IMR-90 (cell line): ENCODE data around the gene GSG1L. TPM values are rescaled to one million over a fixed set of nuclear protein-coding genes. Genes with fewer than 3 reads are reported as not detected.

Experiments used
- ATAC-seq: fragments of 200-7000 bp; cut with Tn5 transposase; 2 replicates; pipeline ENCODE4 v1.9.1; 2020; ENCODE audit warnings: low read depth, mild to moderate bottlenecking, moderate library complexity
- BruUV-seq: library from RNA; stranded (reverse); fragments of 400-500 nt; replicated peaks from 2 replicates; lab custom pipeline; 2021; lab: Mats Ljungman, UMichigan
- CTCF ChIA-PET: fragments of 300-600 bp; formaldehyde crosslinking; extraction: SDS; loops from one replicate; lab custom pipeline; 2021; ENCODE audit warnings: antibody characterized with exemption; lab: Yijun Ruan, JAX
- POLR2A ChIA-PET: fragments of 300-600 bp; sonication (Branson Sonifier 250); formaldehyde crosslinking; loops from one replicate; lab custom pipeline; 2022; ENCODE audit warnings: antibody characterized with exemption; ENCODE audit not compliant: unreplicated experiment; lab: Charles Lee
- DNase-seq: peaks from one replicate; pipeline ENCODE4 v3.0.0; 2013
- H2AFZ ChIP-seq: replicated peaks from 2 replicates; pipeline ENCODE3; 2013; ENCODE audit warnings: low read length, mild to moderate bottlenecking; ENCODE audit not compliant: poor library complexity
- H2AK5ac ChIP-seq: 2 replicates; pipeline ENCODE4 v1.6.1; 2013; ENCODE audit warnings: low read depth, low read length, inconsistent platforms
- H2AK9ac ChIP-seq: replicated peaks from 2 replicates; pipeline ENCODE3; 2013; ENCODE audit warnings: mild to moderate bottlenecking, low read depth, low read length, moderate library complexity; ENCODE audit not compliant: poor library complexity
- H2BK120ac ChIP-seq: 2 replicates; pipeline ENCODE4 v1.6.1; 2013; ENCODE audit warnings: low read depth, low read length, inconsistent platforms
- H2BK15ac ChIP-seq: 3 replicates; pipeline ENCODE4 v1.6.1; 2013; ENCODE audit warnings: low read depth, low read length, inconsistent platforms
- H2BK20ac ChIP-seq: 2 replicates; pipeline ENCODE4 v1.6.1; 2013; ENCODE audit warnings: low read depth, mild to moderate bottlenecking, inconsistent platforms, low read length, moderate library complexity
- H2BK5ac ChIP-seq: 2 replicates; pipeline ENCODE4 v1.6.1; 2013; ENCODE audit warnings: mild to moderate bottlenecking, low read depth, low read length, inconsistent platforms; ENCODE audit not compliant: poor library complexity, severe bottlenecking
- H3K14ac ChIP-seq: replicated peaks from 2 replicates; pipeline ENCODE4 v1.6.1; 2013; ENCODE audit warnings: low read depth, low read length, inconsistent platforms
- H3K18ac ChIP-seq: 2 replicates; pipeline ENCODE4 v1.6.1; 2013; ENCODE audit warnings: low read depth, low read length, control low read depth
- H3K23ac ChIP-seq: 2 replicates; pipeline ENCODE4 v1.6.1; 2013; ENCODE audit warnings: low read depth, low read length, inconsistent platforms
- H3K27ac ChIP-seq: 2 replicates; pipeline ENCODE4 v1.5.1; 2013; ENCODE audit warnings: mild to moderate bottlenecking, control low read depth, low read length; ENCODE audit not compliant: insufficient read depth
- H3K27me3 ChIP-seq: 2 replicates; pipeline ENCODE4 v1.6.1; 2013; ENCODE audit warnings: low read length; ENCODE audit not compliant: control insufficient read depth, insufficient read depth
- H3K36me3 ChIP-seq: 2 replicates; pipeline ENCODE4 v1.6.1; 2013; ENCODE audit warnings: low read length, mixed read lengths; ENCODE audit not compliant: control insufficient read depth, insufficient read depth
- H3K4ac ChIP-seq: 2 replicates; pipeline ENCODE4 v1.6.1; 2013; ENCODE audit warnings: low read depth, low read length, inconsistent platforms
- H3K4me1 ChIP-seq: 2 replicates; pipeline ENCODE4 v1.6.1; 2013; ENCODE audit warnings: low read length, mixed read lengths; ENCODE audit not compliant: control insufficient read depth, insufficient read depth
- H3K4me2 ChIP-seq: 2 replicates; pipeline ENCODE4 v1.6.1; 2013; ENCODE audit warnings: low read depth, mild to moderate bottlenecking, control low read depth, low read length, moderate library complexity
- H3K4me3 ChIP-seq: 2 replicates; pipeline ENCODE4 v1.5.1; 2013; ENCODE audit warnings: low read depth, mild to moderate bottlenecking, control low read depth, low read length, moderate library complexity; ENCODE audit not compliant: insufficient read depth
- H3K56ac ChIP-seq: 2 replicates; pipeline ENCODE4 v1.6.1; 2013; ENCODE audit warnings: low read length, inconsistent platforms; ENCODE audit not compliant: insufficient read depth; ENCODE audit errors: extremely low read depth
- H3K79me1 ChIP-seq, 2 experiments: 2 replicates each; pipeline ENCODE4 v1.6.1; 2013; ENCODE audit warnings: low read length in 2 of 2, inconsistent platforms in 1 of 2, low read depth in 1 of 2
- H3K9ac ChIP-seq: 2 replicates; pipeline ENCODE4 v1.6.1; 2013; ENCODE audit warnings: low read depth, low read length, control low read depth
- H3K9me1 ChIP-seq: 2 replicates; pipeline ENCODE4 v1.6.1; 2013; ENCODE audit warnings: low read length, inconsistent platforms; ENCODE audit not compliant: insufficient read depth
- H3K9me3 ChIP-seq: 2 replicates; pipeline ENCODE4 v1.6.1; 2013; ENCODE audit warnings: low read length; ENCODE audit not compliant: control insufficient read depth, insufficient read depth
- H4K20me1 ChIP-seq: 2 replicates; pipeline ENCODE4 v1.6.1; 2013; ENCODE audit warnings: low read length, inconsistent platforms; ENCODE audit not compliant: insufficient read depth
- H4K5ac ChIP-seq: 2 replicates; pipeline ENCODE4 v1.6.1; 2013; ENCODE audit warnings: mild to moderate bottlenecking, low read depth, low read length, control low read depth
- H4K8ac ChIP-seq, 2 experiments: 2 replicates each; pipeline ENCODE4 v1.6.1; 2013; ENCODE audit warnings: low read depth in 2 of 2, low read length in 2 of 2, control low read depth in 1 of 2, inconsistent platforms in 1 of 2
- H4K91ac ChIP-seq: 2 replicates; pipeline ENCODE4 v1.6.1; 2013; ENCODE audit warnings: low read depth, low read length, inconsistent platforms; ENCODE audit not compliant: insufficient read depth
- BHLHE40 ChIP-seq: fragments of 150-350 bp; IDR thresholded peaks from 2 replicates; pipeline ENCODE4 v1.6.1; 2016; ENCODE audit warnings: mild to moderate bottlenecking, low read depth, low read length
- CEBPB ChIP-seq: IDR thresholded peaks from 2 replicates; pipeline ENCODE4 v1.6.1; 2012; ENCODE audit warnings: low read depth, low read length, improper control_type of control experiment
- CHD1 ChIP-seq: IDR thresholded peaks from 2 replicates; pipeline ENCODE4 v1.6.1; 2012; ENCODE audit warnings: low read depth, low read length, improper control_type of control experiment
- FOS ChIP-seq: fragments of 150-350 bp; IDR thresholded peaks from 2 replicates; pipeline ENCODE4 v1.6.1; 2016; ENCODE audit warnings: low read depth, low read length
- MAFK ChIP-seq: IDR thresholded peaks from 2 replicates; pipeline ENCODE4 v1.6.1; 2012; ENCODE audit warnings: low read depth, low read length, improper control_type of control experiment
- MXI1 ChIP-seq: IDR thresholded peaks from 2 replicates; pipeline ENCODE4 v1.6.1; 2012; ENCODE audit warnings: low read depth, mild to moderate bottlenecking, low read length, moderate library complexity, borderline replicate concordance
- NFE2L2 ChIP-seq: fragments of 150-350 bp; IDR thresholded peaks from 2 replicates; pipeline ENCODE4 v1.6.1; 2016; ENCODE audit warnings: low read depth, mild to moderate bottlenecking, low read length
- POLR2A ChIP-seq: IDR thresholded peaks from 2 replicates; pipeline ENCODE4 v1.6.1; 2012; ENCODE audit warnings: mild to moderate bottlenecking, low read depth, low read length
- RCOR1 ChIP-seq: IDR thresholded peaks from 2 replicates; pipeline ENCODE4 v1.6.1; 2012; ENCODE audit warnings: mild to moderate bottlenecking, low read length, improper control_type of control experiment; ENCODE audit not compliant: insufficient replicate concordance
- RFX5 ChIP-seq: IDR thresholded peaks from 2 replicates; pipeline ENCODE4 v1.8.0; 2012; ENCODE audit warnings: low read depth, mild to moderate bottlenecking, low read length, moderate library complexity
- SMC3 ChIP-seq: fragments of 150-350 bp; IDR thresholded peaks from 2 replicates; pipeline ENCODE4 v1.6.1; 2016; ENCODE audit warnings: low read depth, mild to moderate bottlenecking, antibody characterized with exemption, low read length, moderate library complexity
- USF2 ChIP-seq: fragments of 150-350 bp; IDR thresholded peaks from 2 replicates; pipeline ENCODE4 v1.6.1; 2017; ENCODE audit warnings: mild to moderate bottlenecking, antibody characterized with exemption, low read length, low read depth
- WGBS, 2 experiments: methylation state at CpG; one replicate each; pipeline versions ENCODE4 v1.1.5 to v1.1.7; 2013; ENCODE audit warnings: missing lambda C conversion rate in 2 of 2; ENCODE audit not compliant: insufficient read length in 1 of 2; ENCODE audit errors: extremely low coverage in 2 of 2; 5-methylcytosine and 5-hydroxymethylcytosine counted together
- dilution Hi-C: fragments of 300-500 bp; cut with HindIII; formaldehyde crosslinking; loops from one replicate; pipeline ENCODE4 v1.14.3; 2018; ENCODE audit warnings: low sequenced_read_pairs; ENCODE audit not compliant: unreplicated experiment
- in situ Hi-C: fragments of 300-500 bp; cut with MboI; formaldehyde crosslinking; loops from 3 replicates; pipeline ENCODE4 v1.14.3; 2019; ENCODE audit warnings: low sequenced_read_pairs, inconsistent platforms, mixed read lengths
- intact Hi-C: fragments of 100-400 bp; cut with micrococcal nuclease; formaldehyde crosslinking; loops from 2 replicates; pipeline ENCODE4 v1.10.0; 2022
- polyA plus RNA-seq, 3 experiments: library from polyadenylated mRNA; depleted of rRNA; stranded (reverse); fragments of >200 nt; gene quantifications; 2 replicates each; pipeline ENCODE4 v1.2.3, GENCODE V29; 2012; ENCODE audit warnings: low replicate concordance in 1 of 3
- total RNA-seq: library from RNA; depleted of rRNA; stranded (reverse); fragments of >200 nt; gene quantifications from 2 replicates; pipeline ENCODE4 v1.2.3, GENCODE V29; 2012
- TF ChIP-seq, protein P1 (sequence below): conservative IDR thresholded peaks from 2 replicates; pipeline ENCODE4 v1.5.1; 2012; ENCODE audit warnings: mild to moderate bottlenecking, low read depth, low read length, improper control_type of control experiment
- TF ChIP-seq, protein P2 (sequence below): fragments of 150-350 bp; IDR thresholded peaks from 2 replicates; pipeline ENCODE4 v1.6.1; 2016; ENCODE audit warnings: low read depth, mild to moderate bottlenecking, low read length, moderate library complexity, borderline replicate concordance

The GSG1L gene
- total and polyA plus RNA-seq, 2 of the 4 experiments (the other 2 are of a cell fraction) = not detected

DNA sequence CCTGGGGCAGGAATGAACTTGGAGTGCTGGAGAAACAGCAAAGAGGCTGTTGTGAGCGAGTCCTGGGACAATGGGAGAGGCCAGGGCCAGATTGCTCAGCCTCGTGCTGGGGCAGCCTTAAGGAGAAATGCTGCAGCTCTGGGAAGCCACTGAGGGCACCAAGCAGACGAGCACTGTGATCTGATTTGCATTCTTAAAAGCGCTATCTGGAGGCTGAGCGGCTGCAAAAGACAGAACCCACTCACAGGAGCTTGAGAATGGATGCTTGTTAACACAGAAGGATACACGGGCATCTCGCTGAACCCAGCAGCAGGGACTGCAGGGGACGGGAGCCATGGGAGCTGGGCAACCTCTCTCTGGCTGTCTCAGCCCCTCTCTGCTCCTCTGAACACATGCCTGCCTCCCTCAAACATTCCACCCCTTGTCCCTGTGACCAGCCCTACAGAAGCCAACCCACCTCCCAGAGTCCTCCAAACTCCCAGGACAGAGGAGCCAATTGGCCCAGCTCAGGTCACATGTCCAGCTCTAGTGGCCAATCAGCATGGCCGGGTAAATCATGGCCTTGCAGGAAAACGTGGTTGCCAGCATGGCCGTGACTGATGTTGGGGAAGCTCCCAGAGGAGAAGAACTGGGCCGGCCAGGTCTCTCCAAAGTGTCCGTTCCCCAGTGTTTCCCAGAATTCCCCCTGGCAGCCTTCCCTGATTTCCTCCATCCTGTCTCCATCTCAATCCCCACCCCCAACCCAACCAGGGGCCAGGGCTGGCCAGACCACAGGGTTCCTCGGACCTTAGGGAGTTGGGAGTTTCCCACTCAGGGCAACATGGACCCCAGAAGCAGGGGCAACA, 60.3 kb downstream of the GSG1L start:
- ATAC-seq = no peak
- dilution Hi-C loops (no loop called here), in situ Hi-C loops (no loop called here), intact Hi-C loops (no loop called here)
- 45% methylated on average over 7 of the region's 14 CpGs; no CpG with 5 or more reads in 1 of the 2 experiments for WGBS, 2 experiments
- H3K4me2 ChIP-seq = no peak overlapping the region
- no peak overlapping the region for H4K5ac ChIP-seq
- no peaks in the 10 kb centered on the region for H4K20me1 ChIP-seq
- H2BK5ac ChIP-seq = no peak overlapping the region
- no peak overlapping the region for H4K8ac ChIP-seq
- BruUV-seq = no TSS peak
- H2BK120ac ChIP-seq = no peak overlapping the region
- H3K27ac ChIP-seq = no peak overlapping the region
- no peak overlapping the region for H3K14ac ChIP-seq
- no peaks in the 10 kb centered on the region for H3K4me1 ChIP-seq
- H2AK9ac ChIP-seq = no peak overlapping the region
- H3K9me1 ChIP-seq = no peaks in the 10 kb centered on the region
- H3K23ac ChIP-seq = no peak overlapping the region
- H3K56ac ChIP-seq = no peak overlapping the region
- no peak overlapping the region for H4K91ac ChIP-seq
- no peak overlapping the region for H2AFZ ChIP-seq
- ChIA-PET CTCF (no interaction called here), POLR2A (no interaction called here)
- H3K4me3 ChIP-seq = no peak overlapping the region
- H3K9ac ChIP-seq = no peak overlapping the region
- H3K9me3 ChIP-seq = no peaks in the 10 kb centered on the region
- H3K27me3 ChIP-seq = peaks cover 3% of the 10 kb centered on the region
- no peak overlapping the region for H3K4ac ChIP-seq
- no peaks in the 10 kb centered on the region for H3K36me3 ChIP-seq
- H2BK15ac ChIP-seq = no peak overlapping the region
- no peak overlapping the region for H2BK20ac ChIP-seq
- H3K79me1 ChIP-seq = no peaks in the 10 kb centered on the region
- no peak overlapping the region for H3K18ac ChIP-seq
- DNase-seq = no peak
- TF ChIP-seq USF2 (no peak), RFX5 (no peak), CHD1 (no peak), MAFK (no peak), MXI1 (no peak), CEBPB (no peak), SMC3 (no peak), POLR2A (no peak), RCOR1 (no peak), BHLHE40 (no peak), FOS (no peak), NFE2L2 (no peak)
- TF ChIP-seq, protein P1, sequence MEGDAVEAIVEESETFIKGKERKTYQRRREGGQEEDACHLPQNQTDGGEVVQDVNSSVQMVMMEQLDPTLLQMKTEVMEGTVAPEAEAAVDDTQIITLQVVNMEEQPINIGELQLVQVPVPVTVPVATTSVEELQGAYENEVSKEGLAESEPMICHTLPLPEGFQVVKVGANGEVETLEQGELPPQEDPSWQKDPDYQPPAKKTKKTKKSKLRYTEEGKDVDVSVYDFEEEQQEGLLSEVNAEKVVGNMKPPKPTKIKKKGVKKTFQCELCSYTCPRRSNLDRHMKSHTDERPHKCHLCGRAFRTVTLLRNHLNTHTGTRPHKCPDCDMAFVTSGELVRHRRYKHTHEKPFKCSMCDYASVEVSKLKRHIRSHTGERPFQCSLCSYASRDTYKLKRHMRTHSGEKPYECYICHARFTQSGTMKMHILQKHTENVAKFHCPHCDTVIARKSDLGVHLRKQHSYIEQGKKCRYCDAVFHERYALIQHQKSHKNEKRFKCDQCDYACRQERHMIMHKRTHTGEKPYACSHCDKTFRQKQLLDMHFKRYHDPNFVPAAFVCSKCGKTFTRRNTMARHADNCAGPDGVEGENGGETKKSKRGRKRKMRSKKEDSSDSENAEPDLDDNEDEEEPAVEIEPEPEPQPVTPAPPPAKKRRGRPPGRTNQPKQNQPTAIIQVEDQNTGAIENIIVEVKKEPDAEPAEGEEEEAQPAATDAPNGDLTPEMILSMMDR = no peak
- TF ChIP-seq, protein P2, sequence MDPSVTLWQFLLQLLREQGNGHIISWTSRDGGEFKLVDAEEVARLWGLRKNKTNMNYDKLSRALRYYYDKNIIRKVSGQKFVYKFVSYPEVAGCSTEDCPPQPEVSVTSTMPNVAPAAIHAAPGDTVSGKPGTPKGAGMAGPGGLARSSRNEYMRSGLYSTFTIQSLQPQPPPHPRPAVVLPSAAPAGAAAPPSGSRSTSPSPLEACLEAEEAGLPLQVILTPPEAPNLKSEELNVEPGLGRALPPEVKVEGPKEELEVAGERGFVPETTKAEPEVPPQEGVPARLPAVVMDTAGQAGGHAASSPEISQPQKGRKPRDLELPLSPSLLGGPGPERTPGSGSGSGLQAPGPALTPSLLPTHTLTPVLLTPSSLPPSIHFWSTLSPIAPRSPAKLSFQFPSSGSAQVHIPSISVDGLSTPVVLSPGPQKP = no peak
- H2AK5ac ChIP-seq = no peak overlapping the region
